NCI-H69 (cell line): ENCODE measurements around the gene SHROOM3.
A peak's percentile ranks its signal among the peaks of the same experiment; 100 is the strongest.

Source experiments
- DNase-seq: peaks from one replicate; lab custom pipeline; 2025; lab: John Stamatoyannopoulos, UW

Gene SHROOM3

DNA sequence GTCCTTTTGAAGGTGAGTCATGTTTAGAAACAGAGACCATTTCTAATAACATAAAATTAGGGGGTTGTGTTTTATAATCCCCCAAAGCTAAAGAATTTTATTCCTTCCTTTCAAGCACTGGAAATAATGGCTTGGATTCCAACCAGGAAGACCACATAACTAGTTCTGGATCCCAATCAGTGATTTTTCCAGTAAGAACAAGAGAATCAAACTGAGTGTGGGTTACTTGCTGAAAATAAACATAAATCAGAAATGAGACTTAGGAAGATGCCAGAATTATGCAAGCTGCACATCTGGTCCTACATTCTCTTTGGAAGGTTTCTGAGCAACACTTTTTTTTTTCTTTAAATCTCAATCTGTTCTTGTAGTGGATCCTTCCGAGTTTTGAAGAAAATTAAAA, 386.6 kb downstream of the SHROOM3 start:
- no peak for DNase-seq

DNA sequence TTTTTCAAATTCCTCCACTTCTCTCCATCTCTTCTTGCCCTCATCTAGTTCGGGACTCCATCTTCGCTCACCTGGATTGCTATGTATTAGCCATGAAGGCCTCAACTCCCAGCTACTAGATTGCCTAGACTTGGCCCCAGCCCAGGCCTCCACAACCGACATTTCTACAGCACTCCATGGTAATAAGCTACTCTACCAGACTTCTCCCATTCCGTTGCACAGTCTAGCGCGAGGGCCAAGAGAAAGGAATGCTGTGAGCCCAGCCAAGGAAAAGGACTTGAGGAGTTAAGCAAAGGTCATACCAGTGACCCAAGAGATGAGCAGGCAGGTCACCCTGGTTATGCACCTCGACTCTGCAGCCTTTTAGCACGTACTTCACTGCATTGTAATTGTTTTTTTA, 387.3 kb downstream of the SHROOM3 start:
- no peak for DNase-seq

DNA sequence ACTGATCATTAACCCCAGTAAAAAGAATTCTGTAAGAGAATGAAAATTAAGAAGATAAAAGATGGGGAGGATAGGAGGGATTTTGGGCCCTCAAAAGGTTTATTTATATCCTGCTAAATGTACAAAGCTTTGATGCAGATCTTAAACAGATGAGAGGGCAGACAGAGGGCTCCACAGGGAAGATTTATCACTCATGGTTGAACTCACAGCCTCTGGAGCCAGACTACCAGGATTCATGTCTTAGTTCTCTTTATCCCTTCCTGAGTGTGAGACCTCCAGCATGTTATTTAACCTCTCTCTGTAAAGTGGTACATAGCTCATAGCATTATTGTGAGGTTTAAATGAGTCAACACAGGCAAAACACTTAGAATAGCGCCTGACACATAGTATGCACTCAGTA, 388.5 kb downstream of the SHROOM3 start:
- DNase-seq, result no peak

DNA sequence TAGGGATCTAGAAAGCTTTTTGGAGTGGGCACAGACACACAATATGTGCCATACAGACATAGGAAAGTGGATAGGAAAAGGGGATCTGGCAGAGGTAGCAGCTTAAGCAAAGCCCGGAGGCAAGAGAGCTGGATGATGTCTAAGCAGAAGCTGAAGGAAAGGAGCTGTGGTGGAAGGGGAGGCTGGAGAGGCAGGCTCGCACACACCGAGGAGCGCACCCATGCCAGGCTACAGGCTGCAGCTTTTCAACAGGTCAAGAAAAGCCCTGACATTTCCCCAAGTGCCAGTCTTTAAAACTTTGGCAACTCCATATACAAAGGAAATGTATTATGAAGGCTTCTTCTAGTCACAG, 395.6 kb downstream of the SHROOM3 start:
- no peak for DNase-seq

DNA sequence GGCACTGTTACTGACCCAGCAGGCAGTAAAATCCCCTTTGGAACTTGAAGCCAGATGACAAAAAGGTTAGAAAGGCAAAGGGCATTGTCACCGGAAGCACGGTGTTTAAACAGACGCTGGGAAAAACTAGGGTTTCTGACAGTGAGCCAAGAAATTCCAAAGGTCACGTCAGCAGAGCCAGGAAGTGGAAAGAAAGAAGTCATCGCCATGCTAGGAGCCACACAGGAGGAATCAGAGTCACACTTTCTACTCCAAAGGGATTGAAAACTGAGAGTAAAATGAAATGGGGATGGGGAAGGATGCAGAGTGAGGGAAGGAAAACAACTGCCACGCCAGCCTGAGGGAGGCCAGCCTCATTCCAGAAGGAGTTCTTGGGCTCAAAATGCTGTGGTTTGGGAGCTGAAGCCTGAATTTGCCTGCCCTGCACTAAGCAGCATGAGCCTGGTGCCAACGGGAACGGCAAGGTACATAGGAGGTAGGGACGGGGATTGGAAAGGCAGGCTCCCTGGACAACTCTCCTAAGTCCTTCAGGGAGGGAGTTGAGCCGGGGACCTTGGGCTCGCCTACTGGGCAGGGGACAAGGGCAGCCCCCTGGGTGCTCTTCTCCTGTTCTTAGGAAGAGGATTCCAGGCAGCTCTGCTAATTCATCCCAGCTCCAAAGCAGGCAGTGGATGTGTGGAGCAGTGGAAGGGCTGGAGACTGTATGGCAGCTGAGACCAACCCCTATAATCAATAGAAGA, 396.1 kb downstream of the SHROOM3 start:
- peak; percentile 63 for DNase-seq

DNA sequence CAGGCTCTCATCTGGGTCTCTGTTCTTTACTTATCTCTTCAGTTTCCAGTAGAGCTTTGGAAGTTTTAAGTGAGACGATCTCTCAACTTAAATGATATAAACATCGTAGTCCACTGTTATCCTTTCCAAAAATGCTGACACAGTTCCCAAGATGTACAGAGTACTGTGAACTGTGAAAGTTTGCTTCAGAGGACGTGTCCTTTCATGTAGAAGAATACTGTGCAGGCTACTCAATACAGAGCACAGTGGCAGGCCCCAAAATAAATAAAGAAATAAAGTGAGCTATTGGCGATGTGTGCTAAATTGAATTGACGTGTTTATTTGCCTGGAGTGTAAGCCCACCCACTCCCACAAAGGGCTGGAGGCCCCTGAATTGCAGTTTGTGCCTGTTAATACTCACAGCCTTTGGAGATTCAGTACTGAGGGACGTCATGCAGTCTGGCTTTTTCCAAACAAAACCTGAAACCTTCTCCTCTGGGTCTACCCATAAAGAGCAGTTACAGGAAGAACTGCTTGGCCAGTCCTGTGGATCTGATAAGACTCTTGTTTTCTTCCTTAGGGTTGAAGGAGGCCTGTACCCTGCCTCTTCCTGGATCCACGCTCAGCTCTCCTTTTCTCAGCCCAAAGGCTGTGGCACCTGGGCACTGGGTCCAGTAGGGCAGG, 396.8 kb downstream of the SHROOM3 start:
- DNase-seq, result no peak
